ENCODE measurements around the gene ANTXRL.
A peak's percentile ranks its signal among the peaks of the same experiment; 100 is the strongest.
"Not testable (repeated sequence)": the region's sequence is repeated elsewhere in the genome, so short reads cannot be mapped to it uniquely, and the experiment has no call there.

The ANTXRL gene

DNA sequence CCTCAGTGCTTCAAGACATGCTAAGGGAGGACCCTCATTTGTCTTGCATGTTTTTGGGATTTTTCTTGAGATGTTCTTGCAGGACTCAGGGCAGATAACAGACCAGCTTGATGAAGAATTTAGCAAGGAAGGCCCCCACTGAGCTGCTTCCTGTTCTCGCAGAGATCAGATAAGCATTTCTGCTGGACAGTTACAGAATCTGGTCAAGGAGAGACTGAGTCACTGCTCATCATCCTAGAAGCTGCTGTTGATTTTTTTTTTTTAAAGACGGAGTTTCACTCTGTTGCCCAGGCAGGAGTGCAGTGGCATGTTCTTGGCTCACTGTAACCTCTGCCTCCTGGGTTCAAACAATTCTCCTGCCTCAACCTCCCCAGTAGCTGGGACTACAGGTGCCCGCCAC, 87.6 kb downstream of the ANTXRL start:
- not testable (repeated sequence) for H3K4me2 ChIP-seq; H3K4me3 ChIP-seq; H3K27me3 ChIP-seq; H3K9ac ChIP-seq; H3K4me1 ChIP-seq; H3K36me3 ChIP-seq; H3K27ac ChIP-seq; H4K20me1 ChIP-seq; H3K9me3 ChIP-seq (replicated peaks in 1 of 11)

- not testable (repeated sequence) for H3K27ac ChIP-seq; H3K27me3 ChIP-seq; H3K36me3 ChIP-seq; H3K4me3 ChIP-seq; H4K20me1 ChIP-seq; H3K9me3 ChIP-seq (replicated peaks in 1 of 11); H3K4me1 ChIP-seq; H3K9ac ChIP-seq
- H3K4me2 ChIP-seq, result peak within 1 kb of the TSS in 8 of 11 experiments; percentile 9 to 57 (median 46); a peak in 11 of 22 replicates
Observed at GRCh38 chr10:46375406-46375805, 88.6 kb downstream of the ANTXRL start, which contains the start of gene ANXA8L1. Gene ANXA8L1, plus strand, starts transcription at chr10:46375776. Its CDS starts 76 bp downstream, at chr10:46375852.

GRCh38 chr10:46377022-46377421, 90.2 kb downstream of the ANTXRL start:
- not testable (repeated sequence) for H3K9ac ChIP-seq; H3K27me3 ChIP-seq; H3K27ac ChIP-seq; H3K4me1 ChIP-seq; H3K36me3 ChIP-seq; H3K4me3 ChIP-seq; H3K9me3 ChIP-seq (replicated peaks in 1 of 11); H4K20me1 ChIP-seq; H3K4me2 ChIP-seq

GRCh38 chr10:46377651-46378050, 90.9 kb downstream of the ANTXRL start:
- H3K36me3 ChIP-seq; H3K4me2 ChIP-seq; H3K4me1 ChIP-seq; H3K27ac ChIP-seq; H3K9me3 ChIP-seq (replicated peaks in 1 of 11); H3K27me3 ChIP-seq; H4K20me1 ChIP-seq; H3K9ac ChIP-seq; H3K4me3 ChIP-seq: not testable (repeated sequence)

- not testable (repeated sequence) for H3K27me3 ChIP-seq; H3K4me1 ChIP-seq; H3K9me3 ChIP-seq (replicated peaks in 1 of 11); H3K4me2 ChIP-seq; H4K20me1 ChIP-seq; H3K4me3 ChIP-seq; H3K36me3 ChIP-seq; H3K9ac ChIP-seq; H3K27ac ChIP-seq
Observed at GRCh38 chr10:46378108-46378507, 91.3 kb downstream of the ANTXRL start.

DNA sequence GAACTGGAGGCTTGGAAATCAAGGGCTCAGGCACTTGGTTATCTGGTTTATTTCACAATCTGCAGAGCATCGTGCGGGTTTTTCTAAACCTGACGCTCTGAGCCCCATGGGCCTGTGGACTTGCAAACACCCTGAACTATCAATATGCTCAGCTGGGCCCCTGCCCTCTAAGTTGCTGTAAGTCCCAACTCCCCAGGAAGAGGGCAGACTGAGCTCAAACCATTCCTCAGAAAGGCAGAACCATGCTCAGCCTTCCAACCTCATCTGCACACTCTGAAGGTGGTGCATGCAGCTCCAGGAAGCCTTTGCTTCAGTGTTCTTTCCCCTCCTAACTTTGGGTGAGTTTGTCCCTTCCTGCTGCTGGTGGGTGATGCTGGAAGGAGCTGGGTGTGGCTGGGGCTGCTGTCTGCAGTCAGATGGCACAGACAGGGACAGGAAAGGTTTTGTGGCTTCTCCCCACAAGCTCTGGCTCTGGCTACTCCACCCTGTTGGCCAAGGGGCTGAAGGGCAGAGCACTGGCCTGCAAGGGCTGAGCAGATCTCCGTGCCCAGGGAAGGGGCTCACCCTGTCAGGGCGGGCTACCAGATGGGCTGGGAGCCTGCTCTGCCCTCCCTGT, 92.5 kb downstream of the ANTXRL start:
- H3K27ac ChIP-seq; H3K9me3 ChIP-seq (replicated peaks in 1 of 11); H3K9ac ChIP-seq; H4K20me1 ChIP-seq; H3K4me1 ChIP-seq; H3K27me3 ChIP-seq; H3K36me3 ChIP-seq; H3K4me2 ChIP-seq; H3K4me3 ChIP-seq: not testable (repeated sequence)
